Prostate gland (tissue), 2 donors: ENCODE data around the gene SARM1. TPM values are rescaled to one million over a fixed set of nuclear protein-coding genes. Genes with fewer than 3 reads are reported as not detected.

ENCODE experiments used
- DNase-seq: peaks from one replicate; pipeline ENCODE4 v3.0.0-alpha.2; 2019; ENCODE audit warnings: low spot score
- H3K27ac ChIP-seq, 2 donors: fragments of 200-600 bp; sonication (generic); 2 replicates each; pipeline ENCODE4 v1.5.1; 2017 to 2019
- H3K27me3 ChIP-seq: fragments of 200-600 bp; sonication (generic); replicated peaks from 2 replicates; pipeline ENCODE4 v1.5.1; 2019; ENCODE audit not compliant: insufficient read depth
- H3K36me3 ChIP-seq, 2 donors: fragments of 200-600 bp; sonication (generic); 1 replicate in 1 of 2; 2 replicates in 1 of 2; pipeline versions ENCODE4 v1.5.1 to v1.8.1; 2017 to 2019
- H3K4me1 ChIP-seq: fragments of 200-600 bp; sonication (generic); replicated peaks from 2 replicates; pipeline ENCODE4 v1.5.1; 2019
- H3K4me3 ChIP-seq, 2 donors: fragments of 200-600 bp; sonication (generic); 2 replicates each; pipeline ENCODE4 v1.5.1; 2017 to 2019
- H3K9me3 ChIP-seq: fragments of 200-600 bp; sonication (generic); 2 replicates; pipeline ENCODE4 v1.5.1; 2017
- POLR2A ChIP-seq: fragments of 450-650 bp; IDR thresholded peaks from one replicate; pipeline ENCODE4 v1.6.1; 2016; ENCODE audit warnings: antibody characterized with exemption, mild to moderate bottlenecking
- POLR2AphosphoS5 ChIP-seq: sonication (generic); formaldehyde crosslinking; IDR thresholded peaks from one replicate; pipeline ENCODE4 v1.6.1; 2017; ENCODE audit warnings: antibody characterized with exemption
- WGBS: methylation state at CpG from one replicate; pipeline ENCODE4 v1.1.5; 2018; 5-methylcytosine and 5-hydroxymethylcytosine counted together
- intact Hi-C: fragments of 100-400 bp; cut with DNase I; formaldehyde crosslinking; loops from one replicate; pipeline ENCODE4 v1.14.2; 2022
- total RNA-seq, 2 donors: library from RNA; depleted of rRNA; stranded (reverse); fragments of >200 nt; gene quantifications; one replicate each; pipeline ENCODE4 v1.1.0, GENCODE V29; 2016
- TF ChIP-seq, protein P1 (sequence below), 4 experiments: fragments of 200-600 bp in 2 of 4; fragments of 450-650 bp in 2 of 4; sonication (generic) in 2 of 4; IDR thresholded peaks; 1 replicate in 3 of 4; 2 replicates in 1 of 4; pipeline ENCODE4 v1.5.1; 2016 to 2019; ENCODE audit warnings: antibody characterized with exemption in 4 of 4, mild to moderate bottlenecking in 2 of 4, moderate library complexity in 2 of 4

Gene SARM1
- total RNA-seq, 2 donors from 2014 or later = 20.6 to 21.4 TPM

- H3K4me1 ChIP-seq = no peaks in the 10 kb centered on the region
- 76% methylated on average over 7 of the region's 7 CpGs for WGBS
- H3K27me3 ChIP-seq = no peaks in the 10 kb centered on the region
- no peak overlapping the region for H3K4me3 ChIP-seq
- no peaks in the 10 kb centered on the region for H3K9me3 ChIP-seq
- DNase-seq = no peak
- H3K27ac ChIP-seq = no peak overlapping the region
- TF ChIP-seq POLR2AphosphoS5 (no peak), POLR2A (no peak)
- TF ChIP-seq, protein P1, sequence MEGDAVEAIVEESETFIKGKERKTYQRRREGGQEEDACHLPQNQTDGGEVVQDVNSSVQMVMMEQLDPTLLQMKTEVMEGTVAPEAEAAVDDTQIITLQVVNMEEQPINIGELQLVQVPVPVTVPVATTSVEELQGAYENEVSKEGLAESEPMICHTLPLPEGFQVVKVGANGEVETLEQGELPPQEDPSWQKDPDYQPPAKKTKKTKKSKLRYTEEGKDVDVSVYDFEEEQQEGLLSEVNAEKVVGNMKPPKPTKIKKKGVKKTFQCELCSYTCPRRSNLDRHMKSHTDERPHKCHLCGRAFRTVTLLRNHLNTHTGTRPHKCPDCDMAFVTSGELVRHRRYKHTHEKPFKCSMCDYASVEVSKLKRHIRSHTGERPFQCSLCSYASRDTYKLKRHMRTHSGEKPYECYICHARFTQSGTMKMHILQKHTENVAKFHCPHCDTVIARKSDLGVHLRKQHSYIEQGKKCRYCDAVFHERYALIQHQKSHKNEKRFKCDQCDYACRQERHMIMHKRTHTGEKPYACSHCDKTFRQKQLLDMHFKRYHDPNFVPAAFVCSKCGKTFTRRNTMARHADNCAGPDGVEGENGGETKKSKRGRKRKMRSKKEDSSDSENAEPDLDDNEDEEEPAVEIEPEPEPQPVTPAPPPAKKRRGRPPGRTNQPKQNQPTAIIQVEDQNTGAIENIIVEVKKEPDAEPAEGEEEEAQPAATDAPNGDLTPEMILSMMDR (IDR thresholded peaks at IDR 0.05) = no peak
- intact Hi-C loops = no loop called here
- peaks cover 0 to 11% of the 10 kb centered on the region in 2 donors for H3K36me3 ChIP-seq
Measured at GRCh38 chr17:28394337-28395116, 23.0 kb downstream of the SARM1 start.

DNA sequence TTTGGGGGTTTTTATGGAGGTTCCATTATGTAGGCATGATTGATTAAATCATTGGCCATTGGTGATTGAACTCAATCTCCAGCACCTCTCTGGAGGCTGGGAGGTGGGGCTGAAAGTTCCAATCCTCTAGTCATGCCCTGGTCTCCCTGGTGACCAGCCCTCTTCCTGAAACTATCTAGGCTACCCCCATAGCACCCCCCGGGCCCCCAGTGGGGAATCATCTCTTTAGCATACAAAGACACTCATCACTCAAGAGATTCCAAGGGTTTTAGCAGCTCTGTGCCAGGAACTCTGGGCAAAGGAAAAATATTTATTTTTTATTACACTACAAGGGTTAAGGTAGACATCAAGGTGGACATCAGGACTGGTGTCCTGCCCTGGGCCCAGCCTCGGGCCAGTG is 23.9 kb downstream of the SARM1 start:
- no peaks in the 10 kb centered on the region for H3K9me3 ChIP-seq
- no peak for DNase-seq
- 42% methylated on average over 2 of the region's 2 CpGs for WGBS
- H3K4me3 ChIP-seq = no peak overlapping the region
- no peak overlapping the region for H3K27ac ChIP-seq
- H3K4me1 ChIP-seq = no peaks in the 10 kb centered on the region
- no peaks in the 10 kb centered on the region for H3K27me3 ChIP-seq
- intact Hi-C loops = no loop called here
- TF ChIP-seq POLR2AphosphoS5 (no peak), POLR2A (no peak)
- TF ChIP-seq, protein P1 (IDR thresholded peaks at IDR 0.05) = no peak
- peaks cover 0 to 11% of the 10 kb centered on the region in 2 donors for H3K36me3 ChIP-seq

DNA sequence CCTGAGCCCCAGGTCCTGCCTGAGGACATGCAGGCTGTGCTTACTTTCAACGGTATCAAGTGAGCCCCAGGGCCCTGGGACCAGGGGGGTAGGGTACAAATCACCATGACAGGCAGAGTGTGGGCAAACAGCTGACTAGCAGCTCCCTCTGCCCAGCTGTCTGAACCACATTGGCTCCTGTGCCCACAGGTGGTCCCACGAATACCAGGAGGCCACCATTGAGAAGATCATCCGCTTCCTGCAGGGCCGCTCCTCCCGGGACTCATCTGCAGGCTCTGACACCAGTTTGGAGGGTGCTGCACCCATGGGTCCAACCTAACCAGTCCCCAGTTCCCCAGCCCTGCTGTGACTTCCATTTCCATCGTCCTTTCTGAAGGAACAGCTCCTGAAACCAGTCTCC is 24.5 kb downstream of the SARM1 start:
- no peak for DNase-seq
- no peak overlapping the region for H3K27ac ChIP-seq
- no peaks in the 10 kb centered on the region for H3K4me1 ChIP-seq
- H3K27me3 ChIP-seq = no peaks in the 10 kb centered on the region
- intact Hi-C loops = no loop called here
- no peaks in the 10 kb centered on the region for H3K9me3 ChIP-seq
- H3K4me3 ChIP-seq = no peak overlapping the region
- peaks cover 0 to 11% of the 10 kb centered on the region in 2 donors for H3K36me3 ChIP-seq
- no peak for TF ChIP-seq POLR2AphosphoS5
- TF ChIP-seq POLR2A = no peak
- TF ChIP-seq, protein P1 (IDR thresholded peaks at IDR 0.05) = no peak
- WGBS = 86% methylated on average over 6 of the region's 6 CpGs

DNA sequence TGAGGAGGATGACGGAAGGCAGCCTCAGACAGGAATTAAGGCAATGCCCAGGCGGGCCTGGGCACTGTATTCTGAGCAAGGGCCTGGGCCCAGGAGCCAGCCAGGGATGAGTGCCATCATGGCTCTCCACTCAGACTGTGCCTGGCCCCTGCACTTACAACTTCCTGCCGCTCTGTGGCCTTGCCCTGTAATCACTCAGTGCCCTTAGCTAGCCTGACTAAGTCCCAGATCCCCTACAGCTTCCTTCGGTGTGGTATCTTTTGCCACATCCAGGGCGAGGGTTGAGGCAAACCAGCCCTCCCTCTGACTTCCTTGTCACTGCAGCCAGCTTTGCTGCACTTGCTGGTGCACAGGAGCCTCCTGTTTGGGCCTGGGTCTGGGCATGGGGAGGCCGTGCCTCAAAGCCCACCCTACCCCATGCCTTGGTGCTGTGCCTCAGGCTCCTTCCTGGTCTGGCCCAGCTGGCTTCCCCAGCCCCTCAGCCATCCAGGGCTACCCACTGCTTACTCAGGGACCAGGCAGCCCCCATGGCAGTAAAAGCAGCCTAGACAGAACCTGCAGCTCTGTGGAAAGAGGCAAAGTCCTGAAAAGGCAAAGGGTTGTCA is 25.2 kb downstream of the SARM1 start:
- Histone ChIP-seq H3K27me3 (no peaks in the 10 kb centered on the region), H3K27ac (no peak overlapping the region), H3K4me1 (no peaks in the 10 kb centered on the region), H3K4me3 (no peak overlapping the region), H3K36me3 (peaks cover 0 to 15% of the 10 kb centered on the region in 2 donors), H3K9me3 (no peaks in the 10 kb centered on the region)
- intact Hi-C loops = no loop called here
- WGBS = 88% methylated on average over 6 of the region's 6 CpGs
- no peak for DNase-seq
- TF ChIP-seq POLR2AphosphoS5 = no peak
- no peak for TF ChIP-seq POLR2A
- TF ChIP-seq, protein P1 (IDR thresholded peaks at IDR 0.05) = no peak
